ENCODE results near the gene CPNE8.

GRCh38 chr12:38772437-38772836, 133.0 kb downstream of the CPNE8 start:
- no peak for TF ChIP-seq EZH2 (IDR thresholded peaks at IDR 0.05; ENCODE audit: borderline replicate concordance, low read depth, low read length, severe bottlenecking)
- TF ChIP-seq, protein P1, sequence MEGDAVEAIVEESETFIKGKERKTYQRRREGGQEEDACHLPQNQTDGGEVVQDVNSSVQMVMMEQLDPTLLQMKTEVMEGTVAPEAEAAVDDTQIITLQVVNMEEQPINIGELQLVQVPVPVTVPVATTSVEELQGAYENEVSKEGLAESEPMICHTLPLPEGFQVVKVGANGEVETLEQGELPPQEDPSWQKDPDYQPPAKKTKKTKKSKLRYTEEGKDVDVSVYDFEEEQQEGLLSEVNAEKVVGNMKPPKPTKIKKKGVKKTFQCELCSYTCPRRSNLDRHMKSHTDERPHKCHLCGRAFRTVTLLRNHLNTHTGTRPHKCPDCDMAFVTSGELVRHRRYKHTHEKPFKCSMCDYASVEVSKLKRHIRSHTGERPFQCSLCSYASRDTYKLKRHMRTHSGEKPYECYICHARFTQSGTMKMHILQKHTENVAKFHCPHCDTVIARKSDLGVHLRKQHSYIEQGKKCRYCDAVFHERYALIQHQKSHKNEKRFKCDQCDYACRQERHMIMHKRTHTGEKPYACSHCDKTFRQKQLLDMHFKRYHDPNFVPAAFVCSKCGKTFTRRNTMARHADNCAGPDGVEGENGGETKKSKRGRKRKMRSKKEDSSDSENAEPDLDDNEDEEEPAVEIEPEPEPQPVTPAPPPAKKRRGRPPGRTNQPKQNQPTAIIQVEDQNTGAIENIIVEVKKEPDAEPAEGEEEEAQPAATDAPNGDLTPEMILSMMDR (IDR thresholded peaks at IDR 0.05; ENCODE audit: borderline replicate concordance, extremely low read depth, low read length, poor library complexity, severe bottlenecking), result no peak

Measured in DND-41 (cell line).